AG04450 (cell line): ENCODE data around the gene PDGFD. TPM values are rescaled to one million over a fixed set of nuclear protein-coding genes. Genes with fewer than 3 reads are reported as not detected.

Source experiments
- CTCF ChIA-PET: fragments of 300-600, 350-600 bp; formaldehyde crosslinking; extraction: SDS; loops from one replicate; lab custom pipeline; 2022; ENCODE audit warnings: antibody characterized with exemption, inconsistent platforms; lab: Charles Lee
- POLR2A ChIA-PET: fragments of 350-600 bp; formaldehyde crosslinking; extraction: SDS; loops from one replicate; lab custom pipeline; 2021; ENCODE audit warnings: antibody characterized with exemption, inconsistent platforms; lab: Yijun Ruan, JAX
- DNase-seq: peaks from one replicate; pipeline ENCODE4 v3.0.0-alpha.2; 2011; ENCODE audit warnings: low read depth, low spot score
- H3K27ac ChIP-seq: one replicate; pipeline ENCODE4 v1.5.1; 2012; ENCODE audit warnings: low read depth, low read length, control low read depth
- H3K27me3 ChIP-seq: one replicate; pipeline ENCODE4 v1.6.0; 2012; ENCODE audit warnings: low read length; ENCODE audit not compliant: control insufficient read depth, insufficient read depth
- H3K4me3 ChIP-seq: 2 replicates; pipeline ENCODE4 v1.5.1; 2011; ENCODE audit warnings: mild to moderate bottlenecking, low read depth, low read length, control low read depth
- H3K9me3 ChIP-seq: 2 replicates; pipeline ENCODE4 v1.5.1; 2012; ENCODE audit warnings: low read length; ENCODE audit not compliant: control insufficient read depth, insufficient read depth
- CTCF ChIP-seq: IDR thresholded peaks from 2 replicates; pipeline ENCODE4 v1.5.1; 2011; ENCODE audit warnings: low read depth, low read length, control low read depth, inconsistent platforms
- polyA plus RNA-seq: library from polyadenylated mRNA; depleted of rRNA; stranded (reverse); fragments of >200 nt; gene quantifications from 2 replicates; pipeline ENCODE4 v1.2.3, GENCODE V29; 2011; rRNA removed

PDGFD gene
- polyA plus RNA-seq, 1 experiment = 58.1 TPM

- H3K4me3 ChIP-seq = no peak overlapping the region
- H3K27ac ChIP-seq = no peak overlapping the region
- TF ChIP-seq CTCF = no peak
- ChIA-PET CTCF (no interaction called here), POLR2A (no interaction called here)
- no peak for DNase-seq
- no peaks in the 10 kb centered on the region for H3K27me3 ChIP-seq
- no peaks in the 10 kb centered on the region for H3K9me3 ChIP-seq
Observed at GRCh38 chr11:103870821-103871309, 293.1 kb downstream of the PDGFD start.

- ChIA-PET POLR2A (no interaction called here), CTCF (interaction anchor here (1.0 kb wide), 1 partner anchor 1997 kb away, joined by 3 read pairs; no protein-coding TSS in a partner anchor)
- no peak for TF ChIP-seq CTCF
Observed at GRCh38 chr11:103867481-103867880, 296.5 kb downstream of the PDGFD start.

GRCh38 chr11:103863497-103863896, 300.4 kb downstream of the PDGFD start:
- no peak for TF ChIP-seq CTCF
- Histone ChIP-seq H3K27me3 (no peaks in the 10 kb centered on the region), H3K27ac (no peak overlapping the region), H3K4me3 (no peak overlapping the region), H3K9me3 (no peaks in the 10 kb centered on the region)
- ChIA-PET CTCF (no interaction called here), POLR2A (no interaction called here)
- DNase-seq = peak; percentile 23

More at GRCh38 chr11:103867481-103867880, 296.5 kb downstream of the PDGFD start:
- Histone ChIP-seq H3K4me3 (no peak overlapping the region), H3K9me3 (no peaks in the 10 kb centered on the region), H3K27me3 (no peaks in the 10 kb centered on the region), H3K27ac (no peak overlapping the region)
- DNase-seq = no peak

GRCh38 chr11:103862802-103863174, 301.2 kb downstream of the PDGFD start:
- CTCF ChIA-PET = no interaction called here
- DNase-seq = no peak
- no peak overlapping the region for H3K27ac ChIP-seq
- H3K4me3 ChIP-seq = no peak overlapping the region
- no peaks in the 10 kb centered on the region for H3K27me3 ChIP-seq
- TF ChIP-seq CTCF = no peak
- POLR2A ChIA-PET = no interaction called here
- H3K9me3 ChIP-seq = no peaks in the 10 kb centered on the region

GRCh38 chr11:103862094-103862801, 301.7 kb downstream of the PDGFD start:
- Histone ChIP-seq H3K9me3 (no peaks in the 10 kb centered on the region), H3K27me3 (no peaks in the 10 kb centered on the region), H3K27ac (no peak overlapping the region), H3K4me3 (no peak overlapping the region)
- CTCF ChIA-PET = no interaction called here
- no peak for TF ChIP-seq CTCF
- POLR2A ChIA-PET = no interaction called here
- DNase-seq = no peak

Other genes with a start within 250 kb of the PDGFD start
- not detected in 2 replicates for gene DDI1, start 127.5 kb downstream of the PDGFD start, polyA plus RNA-seq